Dedifferentiated amniotic fluid mesenchymal stem cell (primary cell): Measurements from ENCODE around the gene CORO7.
"Not testable (repeated sequence)": the region's sequence is repeated elsewhere in the genome, so short reads cannot be mapped to it uniquely, and the experiment has no call there.

Experiments
- DNase-seq: peaks from one replicate; pipeline ENCODE4 v3.0.0-alpha.2; 2016; ENCODE audit errors: extremely low spot score

Gene CORO7

DNA sequence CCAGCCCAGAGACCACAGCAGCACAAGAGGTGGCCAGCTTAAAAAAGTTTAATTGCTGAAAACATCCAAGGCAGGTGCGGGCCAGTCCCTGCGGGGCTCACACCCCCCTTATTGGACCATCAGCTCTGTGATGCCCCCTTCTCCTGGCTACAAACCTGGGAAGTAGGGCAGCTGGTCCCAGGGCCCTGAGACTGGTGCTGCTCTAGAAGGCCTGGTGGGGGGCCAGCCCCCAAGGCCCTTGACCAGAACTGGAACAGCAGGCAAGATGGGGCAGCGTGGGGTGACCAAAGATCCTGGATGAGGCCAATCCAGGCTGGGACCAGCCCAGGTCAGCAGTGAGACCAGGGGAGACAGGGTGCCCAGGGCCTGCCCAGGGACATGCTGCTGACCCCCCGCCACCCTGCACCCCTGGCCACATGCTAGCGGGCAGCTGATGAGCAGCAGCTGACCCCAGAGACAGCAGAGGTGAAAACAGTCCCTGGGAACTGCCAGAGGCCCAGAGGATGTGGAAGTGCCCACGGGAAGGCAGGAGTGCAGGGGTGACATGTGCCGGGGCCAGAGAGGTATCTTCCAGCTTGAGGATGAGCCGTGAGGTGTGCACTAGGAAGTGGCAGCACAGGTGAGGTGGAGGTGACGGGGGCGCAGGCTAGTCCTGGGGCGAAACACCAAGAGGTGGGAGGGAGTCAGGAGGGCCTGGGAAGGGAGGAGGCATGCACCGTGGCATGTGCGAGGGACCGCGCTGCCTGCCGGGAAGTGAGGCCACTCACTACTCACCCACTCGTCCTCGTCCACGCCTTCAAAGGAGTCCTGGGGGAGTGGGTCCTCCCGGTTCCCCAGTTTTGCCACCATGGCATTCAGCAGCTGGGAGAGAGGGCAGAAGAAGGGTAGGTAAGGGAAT is 61.6 kb downstream of the CORO7 start:
- no peak for DNase-seq

DNA sequence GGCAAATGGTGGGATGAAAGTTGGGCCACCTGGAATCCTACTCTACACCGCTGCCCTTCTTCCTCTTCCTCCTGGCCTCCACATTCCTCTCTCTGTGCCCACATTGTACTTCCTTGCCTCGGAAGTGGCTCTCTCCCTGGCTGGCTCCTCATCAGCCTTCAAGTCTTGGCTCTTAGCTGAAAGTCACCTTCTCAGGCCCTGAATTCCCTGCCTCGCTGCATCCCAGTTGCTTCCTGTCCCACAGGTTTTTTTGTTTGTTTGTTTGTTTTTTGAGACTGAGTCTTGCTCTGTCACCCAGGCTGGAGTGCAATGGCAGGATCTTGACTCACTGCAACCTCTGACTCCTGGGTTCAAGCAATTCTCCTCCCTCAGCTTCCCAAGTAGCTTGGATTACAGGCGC is 62.7 kb downstream of the CORO7 start:
- no peak for DNase-seq

DNA sequence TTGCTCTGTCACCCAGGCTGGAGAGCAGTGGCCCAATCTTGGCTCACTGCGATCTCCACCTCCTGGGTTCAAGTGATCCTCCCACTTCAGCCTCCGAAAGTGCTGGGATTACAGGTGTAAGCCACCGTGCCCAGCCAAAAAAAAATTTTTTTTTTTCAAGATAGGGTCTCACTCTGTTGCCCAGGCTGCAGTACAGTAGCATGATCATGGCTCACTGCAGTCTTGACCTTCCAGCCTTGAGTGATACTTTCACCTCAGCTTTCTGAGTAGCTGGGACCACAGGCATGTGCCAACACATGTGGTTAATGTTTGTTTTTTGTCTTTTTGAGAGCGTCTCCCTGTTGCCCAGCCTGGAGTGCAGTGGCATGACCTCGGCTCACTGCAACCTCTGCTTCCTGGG is 63.6 kb downstream of the CORO7 start:
- no peak for DNase-seq

DNA sequence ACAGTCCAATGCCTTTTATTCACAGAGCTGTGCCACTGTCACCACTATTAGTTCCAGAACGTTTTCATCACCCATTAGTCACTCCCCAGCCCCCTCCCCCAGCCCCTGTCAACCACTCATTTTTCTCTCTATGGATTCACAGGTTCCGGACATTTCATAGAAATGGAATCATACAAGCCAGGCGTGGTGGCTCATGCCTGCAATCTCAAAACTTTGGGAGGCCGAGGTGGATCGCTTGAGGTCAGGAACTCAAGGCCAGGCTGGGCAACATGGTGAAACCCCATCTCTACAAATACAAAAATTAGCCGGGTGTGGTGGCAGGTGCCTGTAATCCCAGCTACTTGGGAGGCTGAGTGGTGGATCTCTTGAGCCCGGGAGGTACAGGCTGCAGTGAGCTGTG is 64.5 kb downstream of the CORO7 start:
- DNase-seq: no peak

DNA sequence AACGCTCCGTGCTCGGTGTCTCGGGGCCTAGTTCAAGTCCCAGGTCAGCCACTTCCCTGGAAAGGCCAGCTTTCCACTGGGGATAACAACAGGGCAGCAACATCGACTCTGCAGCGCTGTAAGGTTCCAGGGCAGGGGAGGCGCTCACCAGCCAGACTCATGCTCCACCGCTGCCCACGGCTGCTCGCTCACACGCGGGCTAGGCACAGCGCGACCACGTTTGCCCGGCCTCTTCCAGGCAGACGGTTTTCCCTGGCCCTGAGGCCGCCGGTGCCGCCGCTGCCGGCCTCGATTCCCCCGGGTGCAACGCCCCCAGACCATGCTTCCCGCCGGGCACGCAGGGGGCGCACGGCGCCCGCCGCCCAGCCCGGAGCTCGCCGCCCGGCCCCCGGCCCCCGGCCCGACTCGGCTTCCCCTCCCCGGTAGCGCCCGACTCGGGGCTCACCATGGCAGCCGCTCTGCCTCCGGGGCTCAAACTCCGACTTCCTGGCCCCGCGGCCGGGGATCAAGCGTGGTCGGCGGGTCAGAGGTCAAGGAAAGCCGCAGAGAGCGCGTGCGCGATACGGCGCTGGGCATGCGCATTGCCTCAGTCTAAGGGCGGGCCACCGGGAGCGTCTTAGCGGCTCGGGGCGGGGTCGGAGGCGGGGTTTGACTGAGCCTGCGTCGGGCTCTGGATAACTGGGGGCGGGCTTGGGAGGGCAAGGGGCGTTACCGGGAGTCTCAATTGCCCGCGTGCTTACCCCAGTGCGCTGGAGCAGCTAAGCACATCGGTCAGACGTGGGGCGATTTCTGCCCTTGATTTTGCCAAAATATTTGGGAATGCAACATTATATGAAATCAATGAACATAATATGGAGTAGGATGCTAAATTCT is 65.4 kb downstream of the CORO7 start, which contains the start of gene PAM16:
Gene PAM16, minus strand, starts transcription at position 535 of the 873 bp plus-strand sequence. Its CDS starts 87 bp downstream, at position 448.
- DNase-seq: peak; percentile 85

DNA sequence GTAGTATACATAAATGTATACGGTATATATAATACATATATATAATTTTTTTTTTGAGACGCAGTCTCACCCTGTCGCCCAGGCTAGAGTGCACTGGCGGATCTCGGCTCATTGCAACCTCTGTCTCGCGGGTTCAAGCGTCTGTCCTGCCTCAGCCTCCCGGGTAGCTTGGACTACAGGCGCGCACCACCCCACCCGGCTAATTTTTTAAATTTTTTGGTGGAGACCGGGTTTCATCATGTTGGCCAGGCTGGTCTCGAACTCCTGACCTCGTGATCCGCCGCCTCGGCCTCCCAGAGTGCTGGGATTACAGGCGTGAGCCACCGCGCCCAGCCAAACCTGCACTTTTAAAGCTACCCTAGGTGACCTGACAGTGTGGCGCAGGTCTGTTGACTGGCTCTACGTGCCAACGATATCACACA is 66.0 kb downstream of the CORO7 start:
- DNase-seq: no peak

GRCh38 chr16:4349332-4349731 is 67.1 kb downstream of the CORO7 start:
- DNase-seq: no peak

DNA sequence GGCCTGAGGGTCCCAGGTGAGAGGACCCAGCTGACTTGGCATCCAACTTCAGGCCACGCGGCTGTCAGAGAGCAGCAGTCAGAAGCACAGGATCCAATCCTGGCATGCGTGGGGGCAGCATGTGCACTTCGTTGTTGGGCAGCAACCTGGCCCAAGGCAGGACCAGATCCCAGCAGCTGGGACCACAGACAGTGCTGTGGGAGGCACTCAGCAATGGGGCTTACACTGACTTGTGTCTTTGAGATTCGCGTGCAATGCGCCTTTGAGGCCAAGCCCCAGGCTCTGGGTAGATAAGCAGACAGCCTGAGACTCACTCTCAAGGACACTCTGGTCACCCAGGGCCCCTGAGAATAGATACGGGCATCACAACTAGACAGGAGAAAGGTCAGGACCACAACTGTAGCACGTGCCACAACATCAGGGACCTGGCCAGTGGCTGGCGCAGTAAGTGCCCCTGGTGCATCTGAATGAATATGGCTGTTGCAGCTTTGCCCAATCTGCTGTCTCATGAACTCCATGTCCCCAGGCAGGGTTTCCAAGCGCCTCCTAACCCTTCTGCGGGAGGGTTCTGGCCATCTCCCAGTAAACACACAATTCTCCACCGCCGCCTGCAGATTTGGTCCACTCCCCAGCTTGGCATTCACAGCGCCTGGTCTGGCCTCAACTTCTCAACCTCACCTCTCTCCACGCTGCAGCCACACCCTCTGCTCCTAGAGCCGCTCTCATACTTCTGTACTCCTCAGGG is 68.5 kb downstream of the CORO7 start:
- no peak for DNase-seq

GRCh38 chr16:4347010-4347409 is 69.4 kb downstream of the CORO7 start:
- DNase-seq: no peak

DNA sequence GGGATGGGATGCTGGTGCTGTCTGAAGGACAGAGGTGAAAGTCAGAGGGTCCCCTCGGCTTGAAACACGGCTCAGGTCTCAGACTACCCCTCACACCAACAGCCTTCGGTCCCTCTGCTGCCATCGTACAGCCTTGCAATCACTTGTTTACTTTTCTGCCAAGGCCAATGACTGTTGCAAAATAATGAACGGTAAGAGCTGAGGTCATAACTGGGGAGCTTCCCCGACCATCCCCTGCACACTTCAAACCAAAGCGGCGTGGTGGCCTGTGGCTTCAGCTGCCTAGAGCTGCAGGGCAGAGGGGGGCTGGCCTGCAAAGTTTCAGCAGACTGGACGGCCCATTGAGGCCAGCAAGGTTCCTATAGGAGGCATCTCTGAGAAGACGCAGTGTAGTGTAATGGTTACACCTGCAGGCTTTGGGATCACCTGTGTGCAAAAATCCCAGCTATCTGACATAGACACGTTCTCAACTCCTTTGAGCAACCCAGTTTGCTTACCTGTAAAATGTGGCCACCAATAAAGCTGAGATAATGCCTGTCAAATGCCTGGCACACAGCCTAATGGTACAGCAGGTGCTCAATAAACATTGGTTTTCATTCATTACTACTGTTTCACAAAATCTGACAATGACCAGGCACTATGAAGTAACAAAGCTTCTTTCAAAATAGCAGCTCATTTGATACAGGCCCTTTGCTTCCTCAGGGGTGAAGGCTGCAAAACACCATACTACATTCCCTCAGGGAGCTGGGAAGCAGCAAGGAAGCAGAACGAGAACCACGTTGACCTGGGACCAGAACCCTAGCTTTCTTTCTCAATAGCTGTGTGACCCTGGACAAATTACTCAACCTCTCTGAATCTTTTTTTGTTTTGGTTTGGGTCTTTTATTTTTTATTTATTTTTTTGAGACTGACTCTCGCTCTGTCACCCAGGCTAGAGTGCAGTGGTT is 70.3 kb downstream of the CORO7 start:
- no peak for DNase-seq

GRCh38 chr16:4344983-4345835 is 71.2 kb downstream of the CORO7 start:
- no peak for DNase-seq

- not testable (repeated sequence) for DNase-seq
Measured at GRCh38 chr16:4344300-4344982, 72.0 kb downstream of the CORO7 start.

- no peak for DNase-seq
Measured at GRCh38 chr16:4342866-4343744, 73.3 kb downstream of the CORO7 start.

DNA sequence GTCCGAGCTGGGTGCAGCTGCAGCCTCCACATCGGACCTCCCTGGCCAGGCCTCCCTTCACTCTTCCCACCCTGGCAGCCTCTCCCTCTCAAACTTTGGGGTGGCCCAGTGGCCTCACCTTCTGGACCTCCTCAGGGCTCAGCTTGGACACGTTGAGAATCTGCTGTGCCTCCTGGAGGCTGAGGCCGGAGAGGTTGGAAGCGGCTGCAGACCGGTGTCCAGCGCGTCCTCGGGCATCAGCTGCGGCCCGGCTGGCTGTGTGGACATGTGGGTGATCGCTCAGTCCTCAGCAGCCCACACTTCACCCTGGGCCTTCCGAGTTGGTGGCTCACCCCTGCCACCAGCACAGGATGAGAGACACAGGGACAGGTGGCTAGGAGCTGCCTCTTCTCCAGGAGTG is 75.1 kb downstream of the CORO7 start:
- no peak for DNase-seq

DNA sequence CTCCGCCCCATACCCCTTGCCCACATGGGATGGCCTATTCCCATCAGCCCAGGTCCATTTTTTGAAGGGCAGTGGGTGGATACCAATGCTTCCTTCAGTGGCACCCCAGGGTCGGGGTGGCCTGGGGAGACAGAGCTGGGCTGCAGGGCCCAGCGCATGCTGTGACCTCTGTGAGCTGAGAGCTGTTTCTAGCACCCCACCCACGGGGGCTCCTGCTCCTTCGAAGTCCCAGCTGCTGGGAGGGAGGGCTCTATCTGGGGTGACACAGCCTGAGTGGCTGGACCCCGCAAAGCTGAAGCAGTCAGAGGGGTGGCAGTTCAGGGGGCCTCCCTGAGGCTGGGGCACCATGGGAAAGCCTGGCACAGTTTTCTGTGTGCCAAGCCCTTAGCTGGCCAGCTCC is 76.0 kb downstream of the CORO7 start:
- DNase-seq: no peak

DNA sequence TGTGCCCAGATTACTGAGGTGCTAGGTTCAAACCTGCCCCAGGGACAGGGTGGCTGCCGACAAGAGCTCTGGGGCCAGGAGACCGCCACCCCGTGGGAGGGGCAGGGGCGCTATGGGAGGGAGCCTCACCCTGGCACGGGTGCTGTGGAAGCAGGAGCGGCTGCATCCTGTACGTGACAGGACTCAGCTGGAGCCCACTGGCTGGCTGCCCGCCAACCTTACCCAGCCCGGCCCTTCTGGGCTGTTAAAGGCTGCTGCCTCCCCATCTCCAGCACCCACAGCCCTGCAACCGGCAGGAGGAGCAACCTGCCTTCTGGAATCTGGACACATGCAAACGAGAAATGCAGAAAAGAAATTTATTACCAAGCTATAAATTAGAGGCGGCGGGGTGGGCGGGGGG is 76.5 kb downstream of the CORO7 start:
- DNase-seq: no peak

GRCh38 chr16:4339455-4339854 is 76.9 kb downstream of the CORO7 start:
- no peak for DNase-seq

DNA sequence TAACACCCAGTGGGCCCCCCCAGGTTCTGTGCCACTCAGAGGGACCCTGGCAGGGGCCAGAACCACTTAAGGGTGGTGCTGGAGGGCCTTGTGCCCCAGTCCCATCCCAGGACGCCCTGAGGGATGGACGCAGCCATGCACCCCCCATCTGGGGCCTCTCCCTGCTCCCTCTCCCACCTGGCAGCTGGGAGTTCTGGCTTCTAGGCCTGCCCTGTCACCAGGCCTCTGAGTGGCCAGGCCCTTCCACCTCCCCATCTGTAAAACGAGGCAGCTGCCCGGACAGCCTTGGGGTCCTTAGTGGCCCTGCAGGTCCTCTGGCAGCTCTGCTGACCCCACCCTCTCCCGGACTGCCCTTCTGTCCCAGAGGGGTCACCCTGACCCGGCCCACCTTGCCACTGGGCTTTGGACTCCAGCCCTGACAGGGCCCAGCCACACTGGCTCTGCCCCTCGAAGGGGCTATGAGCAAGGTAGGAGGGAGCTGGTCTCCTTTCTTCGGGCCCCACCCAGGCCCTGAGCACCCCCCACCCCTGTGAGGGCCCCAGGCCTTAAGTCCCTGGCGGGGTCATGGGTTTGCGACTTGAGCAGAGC is 77.6 kb downstream of the CORO7 start:
- DNase-seq: no peak
